Fibroblast of skin of left quadriceps (primary cell): ENCODE measurements around the gene ARL15.
"Not testable (repeated sequence)": the region's sequence is repeated elsewhere in the genome, so short reads cannot be mapped to it uniquely, and the experiment has no call there.

Experiments used
- DNase-seq, 2 experiments: peaks; one replicate each; pipeline ENCODE4 v3.0.0-alpha.2; 2013; ENCODE audit warnings: low read depth in 2 of 2

The ARL15 gene

GRCh38 chr5:54093861-54094260 lies 216.5 kb downstream of the ARL15 start:
- DNase-seq: peak in 1 of 2 experiments; percentile 40

DNA sequence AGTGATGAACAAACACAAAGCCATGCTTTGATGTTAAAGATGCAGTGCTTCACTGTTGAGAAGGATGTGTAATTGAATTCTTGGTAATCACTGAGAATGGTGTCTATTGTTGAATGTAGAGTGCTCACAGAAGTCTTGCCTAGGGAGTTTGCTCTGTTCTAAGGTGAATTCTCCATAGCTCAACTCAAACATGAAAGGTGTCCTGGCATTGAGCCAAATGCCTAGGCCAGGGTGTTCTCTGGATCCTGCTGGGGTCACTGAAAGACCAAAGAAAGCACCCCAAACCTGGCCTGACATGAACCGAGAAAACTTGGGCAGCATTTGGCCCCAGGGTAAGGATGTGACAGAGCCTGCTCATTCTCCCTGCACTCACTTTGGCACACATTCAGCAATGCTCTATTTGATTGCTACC lies 217.3 kb downstream of the ARL15 start:
- DNase-seq: no peak

GRCh38 chr5:54091307-54092130 lies 218.9 kb downstream of the ARL15 start:
- DNase-seq: no peak

- peak; percentile 84 to 86 for DNase-seq
These were observed 219.8 kb downstream of the ARL15 start for GRCh38 chr5:54090495-54091120.

- no peak for DNase-seq
These were observed 222.3 kb downstream of the ARL15 start for GRCh38 chr5:54088081-54088480.

GRCh38 chr5:54087436-54087835 lies 222.9 kb downstream of the ARL15 start:
- DNase-seq: peak; percentile 79 to 81

DNA sequence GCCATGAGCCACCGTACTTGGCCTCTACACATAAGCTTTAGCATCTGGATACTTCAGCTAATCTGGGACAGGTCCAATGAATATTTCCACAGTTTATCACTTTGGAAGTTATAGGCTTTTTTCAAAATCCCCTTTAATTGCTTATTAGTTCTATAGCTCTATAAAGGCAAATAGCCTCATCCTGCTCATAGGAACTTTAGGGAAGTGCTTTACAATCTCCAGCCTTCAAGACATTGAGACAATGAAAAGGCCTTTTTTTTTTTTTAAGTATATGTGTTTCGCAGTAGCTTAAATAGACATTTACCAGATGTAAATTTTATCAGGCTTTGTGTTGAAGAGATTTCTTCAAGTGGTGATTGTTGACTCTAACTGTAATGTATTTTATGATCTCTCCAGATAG lies 224.2 kb downstream of the ARL15 start:
- DNase-seq: no peak

- DNase-seq: no peak
These were observed 225.7 kb downstream of the ARL15 start for GRCh38 chr5:54084696-54085095.

DNA sequence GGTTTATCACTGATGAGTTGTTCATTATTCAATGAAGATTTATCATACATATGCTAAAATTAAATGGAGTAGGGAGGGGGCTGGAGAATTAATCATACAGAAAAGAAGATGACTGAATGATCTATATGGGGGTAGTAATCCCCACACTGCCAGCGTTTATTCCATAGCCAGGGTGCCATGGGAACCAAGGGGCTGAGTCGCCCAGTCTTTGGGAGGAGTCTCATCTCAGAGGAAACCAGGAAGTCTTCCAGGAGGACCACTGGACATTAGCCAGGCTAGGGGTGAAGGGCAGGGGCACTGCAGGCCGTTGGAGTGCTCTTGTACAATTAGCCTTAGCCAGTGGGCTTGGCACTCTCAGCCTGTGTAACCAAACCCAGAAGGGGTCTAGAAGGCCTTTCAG lies 226.5 kb downstream of the ARL15 start:
- DNase-seq: no peak

DNA sequence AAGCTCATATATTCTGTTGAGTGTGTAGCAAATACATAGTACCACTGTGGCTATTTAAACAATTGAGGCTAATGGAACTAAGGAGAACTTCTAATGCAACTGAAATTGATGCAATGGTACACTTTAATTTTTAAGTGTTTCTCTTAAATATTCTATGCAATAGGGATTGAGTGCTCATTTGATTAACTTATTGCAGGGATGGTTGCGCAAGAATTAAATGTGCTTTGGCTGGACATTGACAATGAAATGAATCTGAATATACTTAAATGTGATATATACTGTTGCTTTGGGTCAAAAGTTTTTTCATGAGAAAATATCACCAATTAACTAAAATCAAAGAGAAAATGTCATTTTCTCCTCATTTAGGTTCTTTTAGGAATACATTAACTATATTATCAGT lies 227.1 kb downstream of the ARL15 start:
- no peak for DNase-seq

GRCh38 chr5:54081415-54081814 lies 229.0 kb downstream of the ARL15 start:
- no peak for DNase-seq

DNA sequence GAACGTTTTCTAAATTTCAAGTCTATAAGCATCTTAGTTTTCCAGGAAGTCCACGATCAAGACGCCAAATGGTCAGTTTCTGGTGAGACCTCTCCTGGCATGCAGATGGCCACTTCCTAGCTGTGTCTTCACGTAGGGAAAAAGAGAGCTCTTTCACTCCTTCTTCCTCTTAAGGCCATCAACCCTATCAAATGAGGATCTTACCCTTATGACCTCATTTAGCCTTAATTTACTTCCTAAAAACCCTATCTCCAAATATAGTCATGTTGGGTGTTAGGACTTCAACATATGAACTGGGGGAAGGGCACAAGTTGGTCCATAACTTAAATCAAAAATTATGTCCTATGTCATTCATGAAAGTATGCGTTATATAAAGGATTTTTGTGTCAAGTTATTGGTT lies 229.5 kb downstream of the ARL15 start:
- no peak for DNase-seq

DNA sequence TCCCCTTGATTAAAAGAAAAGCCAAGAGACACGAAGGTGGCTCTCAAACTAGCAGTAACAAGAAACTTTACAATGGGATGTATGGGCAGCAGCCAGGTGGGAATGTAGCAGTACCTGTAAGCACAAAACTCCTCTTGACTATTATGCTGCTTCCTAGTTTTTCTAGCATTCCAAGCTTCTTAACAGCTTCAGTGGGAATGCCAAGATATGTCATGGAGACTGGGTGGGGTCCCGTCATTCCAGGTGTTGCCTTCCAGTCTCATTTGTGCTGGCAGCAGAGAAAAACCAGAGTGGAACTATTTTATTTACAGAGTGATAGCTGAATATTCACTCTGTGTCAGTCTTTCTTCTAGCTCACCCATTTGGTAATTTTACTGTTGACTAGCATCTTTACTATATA lies 236.6 kb downstream of the ARL15 start:
- DNase-seq: no peak

DNA sequence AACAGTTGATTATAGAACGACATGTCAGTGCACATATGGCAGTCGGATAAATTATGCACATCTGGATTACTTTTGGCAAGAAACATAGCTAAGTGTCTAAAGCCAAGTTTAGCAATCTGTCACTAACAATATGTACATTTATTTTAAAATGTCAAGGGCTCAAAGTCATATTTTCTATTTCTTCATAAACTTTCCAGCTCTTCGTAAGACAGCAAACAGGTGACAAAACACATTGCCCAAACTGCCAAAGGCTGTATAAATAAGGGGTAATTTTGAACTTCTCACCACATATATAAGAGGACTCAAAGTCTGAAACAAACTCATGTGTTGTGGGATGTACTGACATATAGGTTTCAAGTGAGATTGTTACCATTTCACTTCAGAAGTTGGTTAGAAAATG lies 237.2 kb downstream of the ARL15 start:
- DNase-seq: no peak

GRCh38 chr5:54066433-54066832 lies 243.9 kb downstream of the ARL15 start:
- no peak for DNase-seq

DNA sequence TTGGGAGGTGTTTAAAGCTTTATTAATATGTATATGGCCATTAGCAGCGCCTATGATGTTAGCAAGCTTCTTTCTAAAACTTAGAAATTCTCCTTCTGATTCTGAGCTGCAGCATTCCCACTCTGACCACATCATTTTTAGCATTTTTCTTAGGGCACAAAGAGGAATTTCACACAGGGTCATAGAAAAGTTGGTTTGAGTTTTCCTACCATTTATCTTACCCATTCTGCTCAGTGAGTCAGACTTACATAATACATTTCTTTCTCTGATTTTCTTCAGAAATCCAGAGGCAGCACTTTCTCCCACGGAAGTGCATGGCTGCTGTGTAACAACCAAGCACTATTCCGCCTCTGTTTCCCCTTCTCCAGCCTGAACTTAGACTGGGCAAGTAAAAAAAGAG lies 246.6 kb downstream of the ARL15 start:
- peak; percentile 83 to 84 for DNase-seq

DNA sequence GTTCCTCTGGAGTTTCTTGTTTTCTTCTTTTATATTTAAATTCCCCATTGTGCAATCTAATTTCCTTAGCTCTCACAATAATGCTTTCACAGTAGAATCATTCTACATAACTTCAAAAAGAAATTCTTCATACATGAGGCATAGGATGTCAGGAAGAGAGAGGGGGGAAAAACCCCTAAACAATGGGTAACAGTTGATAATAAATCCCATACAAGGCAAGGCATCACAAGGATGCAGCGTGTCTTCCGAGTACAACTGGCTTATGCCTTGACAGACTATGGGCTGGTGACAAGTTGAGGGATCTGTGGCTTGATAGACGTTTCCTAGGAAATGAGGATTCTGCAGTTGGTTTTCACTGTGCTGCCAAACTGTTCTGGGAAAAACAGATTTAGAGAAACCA lies 247.4 kb downstream of the ARL15 start:
- peak; percentile 95 for DNase-seq

DNA sequence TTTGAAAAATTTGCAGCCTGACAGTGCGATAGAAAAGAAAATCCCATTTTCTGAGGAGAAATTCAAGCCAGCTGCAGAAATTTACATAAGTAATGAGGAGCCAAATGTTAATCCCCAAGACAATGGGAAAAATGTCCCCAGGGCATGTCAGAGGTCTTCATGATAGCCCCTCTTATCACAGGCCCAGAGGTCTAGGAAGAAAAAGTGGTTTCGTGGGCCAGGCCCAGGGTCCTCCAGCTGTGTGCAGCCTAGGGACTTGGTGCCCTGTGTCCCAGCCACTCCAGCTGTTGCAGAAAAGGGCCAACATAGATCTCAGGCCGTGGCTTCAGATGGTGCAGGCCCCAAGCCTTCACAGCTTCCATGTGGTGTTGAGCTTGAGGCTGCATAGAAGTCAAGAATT lies 249.5 kb downstream of the ARL15 start:
- DNase-seq: not testable (repeated sequence)

DNA sequence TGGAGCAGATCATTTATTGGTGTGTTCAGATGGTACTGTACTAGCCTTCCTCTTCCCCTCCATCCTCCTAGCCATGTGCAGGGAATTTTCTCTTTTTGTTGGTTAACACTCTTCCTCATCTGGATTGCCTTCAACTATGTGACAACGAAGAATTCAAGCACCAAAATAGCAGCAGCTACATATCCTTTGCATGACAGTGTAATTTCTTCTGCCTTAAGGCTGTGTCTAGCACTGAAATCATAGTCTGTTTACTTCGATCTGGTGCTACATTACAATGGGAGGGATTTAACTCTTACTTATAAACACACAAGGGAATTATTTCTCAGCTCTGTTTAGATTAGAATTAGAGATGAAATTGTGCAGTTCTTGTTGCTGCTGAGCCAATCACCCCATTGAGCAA lies 260.4 kb downstream of the ARL15 start:
- peak; percentile 68 to 72 for DNase-seq

- DNase-seq: no peak
These were observed 261.2 kb downstream of the ARL15 start for GRCh38 chr5:54049144-54049543.

GRCh38 chr5:54045077-54045792 lies 265.1 kb downstream of the ARL15 start:
- no peak for DNase-seq

- not testable (repeated sequence) for DNase-seq
These were observed 266.1 kb downstream of the ARL15 start for GRCh38 chr5:54044276-54044675.

GRCh38 chr5:54040804-54041203 lies 269.6 kb downstream of the ARL15 start:
- no peak for DNase-seq
